Measurements from ENCODE around the gene DAND5. TPM values are rescaled to one million over a fixed set of nuclear protein-coding genes. Genes with fewer than 3 reads are reported as not detected.
A peak's percentile ranks its signal among the peaks of the same experiment; 100 is the strongest.

Gene DAND5
- total and polyA plus RNA-seq, 5 experiments from 2014 or later: not detected

- Mint-ChIP-seq H3K4me3 (peak overlapping the region in 1 of 10 donors; percentile 7), H3K27ac (peak overlapping the region in 1 of 10 donors; percentile 53), H3K9me3 (no peaks in the 10 kb centered on the region), H3K36me3 (peaks cover 0 to 10% (median 7%) of the 10 kb centered on the region in 3 donors), H3K4me1 (peaks cover 19 to 31% (median 24%) of the 10 kb centered on the region in 4 donors), H3K27me3 (peaks cover 16 to 61% (median 30%) of the 10 kb centered on the region in 5 donors)
- POLR2A ChIA-PET: no interaction called here
- DNase-seq (no peak), ATAC-seq (no peak)
Observed at GRCh38 chr19:13008926-13009787, 39.8 kb downstream of the DAND5 start.

- Mint-ChIP-seq H3K9me3 (no peaks in the 10 kb centered on the region), H3K27ac (no peak overlapping the region), H3K4me1 (peaks cover 25 to 37% (median 28%) of the 10 kb centered on the region in 4 donors), H3K4me3 (peak overlapping the region in 1 of 10 donors; percentile 10), H3K27me3 (peaks cover 23 to 72% (median 36%) of the 10 kb centered on the region in 5 donors), H3K36me3 (peaks cover 0 to 10% (median 7%) of the 10 kb centered on the region in 3 donors)
- POLR2A ChIA-PET: no interaction called here
- DNase-seq: no peak
- no peak for ATAC-seq
Observed at GRCh38 chr19:13010038-13010991, 40.9 kb downstream of the DAND5 start.

GRCh38 chr19:13010992-13011652 is 41.7 kb downstream of the DAND5 start:
- peaks cover 23 to 77% (median 42%) of the 10 kb centered on the region in 5 donors for H3K27me3 Mint-ChIP-seq
- H3K36me3 Mint-ChIP-seq: peaks cover 0 to 10% (median 7%) of the 10 kb centered on the region in 3 donors
- POLR2A ChIA-PET: no interaction called here
- ATAC-seq (no peak), DNase-seq (no peak)
- no peaks in the 10 kb centered on the region for H3K9me3 Mint-ChIP-seq
- H3K27ac Mint-ChIP-seq: no peak overlapping the region
- H3K4me3 Mint-ChIP-seq: peak overlapping the region in 9 of 10 donors; percentile 22 to 88 (median 50)
- peaks cover 25 to 37% (median 31%) of the 10 kb centered on the region in 4 donors for H3K4me1 Mint-ChIP-seq

GRCh38 chr19:13011653-13012389 is 42.4 kb downstream of the DAND5 start:
- no peaks in the 10 kb centered on the region for H3K9me3 Mint-ChIP-seq
- ATAC-seq (peak in 1 of 2 donors; percentile 12), DNase-seq (peak in 2 of 10 donors; percentile 23 to 35)
- H3K36me3 Mint-ChIP-seq: peaks cover 0 to 10% (median 7%) of the 10 kb centered on the region in 3 donors
- H3K4me1 Mint-ChIP-seq: peaks cover 25 to 37% (median 33%) of the 10 kb centered on the region in 4 donors
- peak overlapping the region in 1 of 10 donors; percentile 35 for H3K27ac Mint-ChIP-seq
- H3K27me3 Mint-ChIP-seq: peaks cover 23 to 83% (median 47%) of the 10 kb centered on the region in 5 donors
- H3K4me3 Mint-ChIP-seq: peak overlapping the region in 9 of 10 donors; percentile 22 to 88 (median 50)
- POLR2A ChIA-PET: no interaction called here

- peak overlapping the region; percentile 85 to 98 (median 92) for H3K4me3 Mint-ChIP-seq
- peaks cover 0 to 10% (median 7%) of the 10 kb centered on the region in 3 donors for H3K36me3 Mint-ChIP-seq
- peaks cover 25 to 39% (median 33%) of the 10 kb centered on the region in 4 donors for H3K4me1 Mint-ChIP-seq
- H3K9me3 Mint-ChIP-seq: no peaks in the 10 kb centered on the region
- H3K27ac Mint-ChIP-seq: peak overlapping the region in 4 of 10 donors; percentile 59 to 93 (median 80)
- DNase-seq (no peak), ATAC-seq (no peak)
- POLR2A ChIA-PET: no interaction called here
- peaks cover 23 to 88% (median 49%) of the 10 kb centered on the region in 5 donors for H3K27me3 Mint-ChIP-seq
Observed at GRCh38 chr19:13012390-13012689, 43.0 kb downstream of the DAND5 start.

- H3K27me3 Mint-ChIP-seq: peaks cover 20 to 88% (median 50%) of the 10 kb centered on the region in 5 donors
- peaks cover 0 to 10% (median 7%) of the 10 kb centered on the region in 3 donors for H3K36me3 Mint-ChIP-seq
- DNase-seq: peak in 6 of 10 donors; percentile 7 to 40 (median 36)
- peak overlapping the region in 9 of 10 donors; percentile 49 to 93 (median 74) for H3K27ac Mint-ChIP-seq
- H3K9me3 Mint-ChIP-seq: no peaks in the 10 kb centered on the region
- POLR2A ChIA-PET: interaction anchor here (1.1 kb wide), 2 partner anchors 12 to 49 kb away, joined by 3 to 4 read pairs; no protein-coding TSS in a partner anchor
- peaks cover 25 to 39% (median 33%) of the 10 kb centered on the region in 4 donors for H3K4me1 Mint-ChIP-seq
- ATAC-seq: peak; percentile 67 to 71
- H3K4me3 Mint-ChIP-seq: peak overlapping the region; percentile 85 to 98 (median 92)
Observed at GRCh38 chr19:13012690-13013608, 43.6 kb downstream of the DAND5 start.

- POLR2A ChIA-PET: interaction anchor here (1.1 kb wide), 2 partner anchors 13 to 48 kb away, joined by 3 to 4 read pairs; no protein-coding TSS in a partner anchor
- peak overlapping the region; percentile 85 to 98 (median 92) for H3K4me3 Mint-ChIP-seq
- peak overlapping the region in 1 of 10 donors; percentile 74 for H3K27ac Mint-ChIP-seq
- no peaks in the 10 kb centered on the region for H3K9me3 Mint-ChIP-seq
- peaks cover 20 to 81% (median 50%) of the 10 kb centered on the region in 5 donors for H3K27me3 Mint-ChIP-seq
- peaks cover 25 to 39% (median 32%) of the 10 kb centered on the region in 4 donors for H3K4me1 Mint-ChIP-seq
- no peak for DNase-seq
- peaks cover 0 to 10% (median 4%) of the 10 kb centered on the region in 3 donors for H3K36me3 Mint-ChIP-seq
- ATAC-seq: peak; percentile 22 to 35
Observed at GRCh38 chr19:13013649-13014048, 44.3 kb downstream of the DAND5 start.

GRCh38 chr19:13014101-13014920 is 44.9 kb downstream of the DAND5 start:
- Mint-ChIP-seq H3K9me3 (no peaks in the 10 kb centered on the region), H3K4me3 (peak overlapping the region; percentile 85 to 98 (median 92)), H3K27me3 (peaks cover 20 to 75% (median 49%) of the 10 kb centered on the region in 5 donors), H3K27ac (peak overlapping the region in 3 of 10 donors; percentile 31 to 74 (median 63)), H3K4me1 (peaks cover 25 to 39% (median 32%) of the 10 kb centered on the region in 4 donors), H3K36me3 (peaks cover 0 to 6% (median 0%) of the 10 kb centered on the region in 3 donors)
- POLR2A ChIA-PET: interaction anchor here (1.1 kb wide), 2 partner anchors 14 to 47 kb away, joined by 3 to 4 read pairs; no protein-coding TSS in a partner anchor
- no peak for DNase-seq
- peak in 1 of 2 donors; percentile 18 for ATAC-seq

- DNase-seq (no peak), ATAC-seq (no peak)
- Mint-ChIP-seq H3K9me3 (no peaks in the 10 kb centered on the region), H3K27ac (peak overlapping the region in 3 of 10 donors; percentile 25 to 63 (median 31)), H3K4me1 (peaks cover 25 to 39% (median 32%) of the 10 kb centered on the region in 4 donors), H3K36me3 (peaks cover 0 to 6% (median 0%) of the 10 kb centered on the region in 3 donors), H3K4me3 (peak overlapping the region in 7 of 10 donors; percentile 11 to 98 (median 46)), H3K27me3 (peaks cover 20 to 70% (median 48%) of the 10 kb centered on the region in 5 donors)
- POLR2A ChIA-PET: no interaction called here
Observed at GRCh38 chr19:13014921-13015280, 45.5 kb downstream of the DAND5 start.
